Measurements from ENCODE around the gene SERINC5.

The SERINC5 gene

DNA sequence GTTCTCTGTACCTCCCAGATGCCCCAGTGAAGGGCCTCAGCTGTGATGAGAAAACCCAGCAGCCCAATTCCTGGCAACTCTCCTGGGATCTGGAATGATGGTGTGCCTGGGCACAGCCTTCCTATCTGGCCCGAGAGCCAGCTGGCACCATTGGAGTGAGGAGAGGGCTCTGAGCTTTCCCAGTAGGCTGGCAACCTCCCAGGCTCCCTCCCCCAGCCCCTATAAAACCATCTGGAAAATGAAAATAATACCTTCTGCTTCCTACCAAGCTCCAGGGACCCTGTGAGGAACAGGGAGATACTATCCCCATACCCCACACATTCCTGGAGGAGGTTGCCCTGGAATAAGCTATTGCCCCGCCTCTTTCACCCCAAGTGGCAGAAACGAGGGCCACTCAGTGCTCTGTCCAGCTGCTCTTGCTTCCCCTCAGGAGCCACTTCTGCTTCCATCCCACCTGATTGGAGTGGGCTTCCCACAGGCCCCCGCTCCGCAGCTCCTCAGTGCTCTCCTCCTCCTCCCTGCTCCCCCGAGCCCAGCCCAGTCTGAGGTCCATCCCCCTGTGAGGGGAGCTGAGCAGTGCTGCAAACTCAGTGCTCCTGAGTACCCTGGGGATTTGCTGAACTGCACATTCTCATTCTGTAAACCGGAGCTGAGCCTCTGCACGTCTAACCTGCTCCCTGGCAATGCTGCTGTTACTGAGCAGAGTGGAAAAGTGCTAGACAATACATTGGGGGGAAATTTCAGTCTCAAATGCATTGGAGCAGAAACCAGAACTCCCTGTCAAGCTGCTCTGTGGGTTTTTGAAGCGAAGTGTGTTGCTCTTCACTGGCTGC, 146.0 kb downstream of the SERINC5 start:
- H3K4me3 ChIP-seq (replicated peaks; ENCODE audit: low read depth, low read length), result no peak overlapping the region
- TF ChIP-seq, protein P1, sequence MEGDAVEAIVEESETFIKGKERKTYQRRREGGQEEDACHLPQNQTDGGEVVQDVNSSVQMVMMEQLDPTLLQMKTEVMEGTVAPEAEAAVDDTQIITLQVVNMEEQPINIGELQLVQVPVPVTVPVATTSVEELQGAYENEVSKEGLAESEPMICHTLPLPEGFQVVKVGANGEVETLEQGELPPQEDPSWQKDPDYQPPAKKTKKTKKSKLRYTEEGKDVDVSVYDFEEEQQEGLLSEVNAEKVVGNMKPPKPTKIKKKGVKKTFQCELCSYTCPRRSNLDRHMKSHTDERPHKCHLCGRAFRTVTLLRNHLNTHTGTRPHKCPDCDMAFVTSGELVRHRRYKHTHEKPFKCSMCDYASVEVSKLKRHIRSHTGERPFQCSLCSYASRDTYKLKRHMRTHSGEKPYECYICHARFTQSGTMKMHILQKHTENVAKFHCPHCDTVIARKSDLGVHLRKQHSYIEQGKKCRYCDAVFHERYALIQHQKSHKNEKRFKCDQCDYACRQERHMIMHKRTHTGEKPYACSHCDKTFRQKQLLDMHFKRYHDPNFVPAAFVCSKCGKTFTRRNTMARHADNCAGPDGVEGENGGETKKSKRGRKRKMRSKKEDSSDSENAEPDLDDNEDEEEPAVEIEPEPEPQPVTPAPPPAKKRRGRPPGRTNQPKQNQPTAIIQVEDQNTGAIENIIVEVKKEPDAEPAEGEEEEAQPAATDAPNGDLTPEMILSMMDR (IDR thresholded peaks at IDR 0.05; ENCODE audit: low read length, missing control alignments), result no peak
- DNase-seq (ENCODE audit: low read depth), result peak; percentile 6

DNA sequence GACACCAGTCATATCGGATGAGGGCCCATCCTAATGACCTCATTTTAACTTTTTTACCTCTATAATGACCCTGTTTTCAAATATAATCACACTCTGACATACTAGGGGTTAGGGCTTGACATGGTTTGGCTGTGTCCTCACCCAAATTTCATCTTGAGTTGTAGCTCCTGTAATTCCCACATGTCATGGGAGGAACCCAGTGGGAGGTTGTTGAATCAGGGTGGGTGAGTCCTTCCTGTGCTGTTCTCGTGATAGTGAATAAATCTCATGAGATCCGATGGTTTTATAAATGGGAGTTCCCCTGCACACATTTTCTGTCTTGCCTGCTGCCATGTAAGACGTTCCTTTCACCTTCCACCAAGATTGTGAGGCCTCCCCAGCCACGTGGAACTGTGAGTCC, 148.9 kb downstream of the SERINC5 start:
- H3K4me3 ChIP-seq (replicated peaks; ENCODE audit: low read depth, low read length), result no peak overlapping the region
- no peak for DNase-seq (ENCODE audit: low read depth)
- TF ChIP-seq, protein P1 (IDR thresholded peaks at IDR 0.05; ENCODE audit: low read length, missing control alignments), result no peak

DNA sequence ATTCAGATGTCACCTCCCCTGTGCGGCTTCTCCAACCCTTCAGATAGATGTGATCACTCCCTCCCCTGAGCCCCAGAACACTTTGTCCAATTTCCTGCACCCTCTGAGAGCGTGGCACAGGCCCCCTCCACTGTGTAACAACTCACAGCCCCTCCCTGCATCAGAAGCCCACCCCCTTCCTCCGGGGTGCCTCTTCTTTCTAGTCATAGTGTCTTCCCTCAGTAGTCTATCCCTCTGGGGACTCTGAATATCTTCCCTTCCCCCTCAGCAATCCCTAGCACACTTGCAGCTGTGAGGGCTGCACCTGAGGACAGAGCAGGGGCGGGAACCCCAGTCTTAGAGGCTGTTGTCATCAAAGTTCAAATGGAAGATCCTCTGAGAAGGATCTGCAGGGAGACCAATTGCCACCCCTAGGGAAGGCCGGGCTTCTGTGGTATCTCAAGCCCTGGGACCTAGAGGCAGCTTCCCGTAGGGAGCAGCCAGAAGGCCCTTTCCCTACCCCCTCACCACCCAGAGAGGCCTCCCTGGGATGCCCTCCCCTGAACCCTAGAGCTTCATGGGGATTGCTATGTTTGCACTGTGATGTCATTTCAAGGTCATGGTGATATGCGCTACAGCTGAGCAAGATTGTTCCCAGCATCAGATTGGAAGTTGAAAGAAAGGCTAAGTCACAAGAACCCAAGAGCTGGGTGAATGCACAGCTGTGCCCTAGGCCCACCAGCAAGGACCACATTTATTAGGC, 150.0 kb downstream of the SERINC5 start:
- H3K4me3 ChIP-seq (replicated peaks; ENCODE audit: low read depth, low read length), result no peak overlapping the region
- DNase-seq (ENCODE audit: low read depth), result no peak
- TF ChIP-seq, protein P1 (IDR thresholded peaks at IDR 0.05; ENCODE audit: low read length, missing control alignments), result no peak

DNA sequence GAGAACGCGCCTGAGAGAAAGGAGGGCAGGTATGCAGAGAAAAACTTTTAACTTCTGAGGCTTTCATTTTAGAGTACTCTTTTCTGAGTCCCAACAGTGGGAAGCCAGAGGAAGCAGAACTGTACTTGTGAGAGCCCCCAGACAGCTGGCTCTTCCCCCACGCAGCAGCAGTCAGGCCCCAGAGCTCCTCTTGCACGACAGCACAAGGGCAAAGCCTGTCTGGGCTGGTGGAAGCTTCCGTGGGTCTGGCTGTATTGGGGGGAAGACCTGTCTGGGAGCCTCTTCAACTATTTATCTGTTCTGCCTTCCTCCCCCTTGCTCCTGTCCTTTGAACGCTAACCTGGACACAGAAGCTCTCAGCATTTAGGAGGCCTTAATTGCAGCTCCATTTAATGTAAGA, 152.5 kb downstream of the SERINC5 start:
- no peak for DNase-seq (ENCODE audit: low read depth)
- H3K4me3 ChIP-seq (replicated peaks; ENCODE audit: low read depth, low read length), result no peak overlapping the region
- TF ChIP-seq, protein P1 (IDR thresholded peaks at IDR 0.05; ENCODE audit: low read length, missing control alignments), result no peak

DNA sequence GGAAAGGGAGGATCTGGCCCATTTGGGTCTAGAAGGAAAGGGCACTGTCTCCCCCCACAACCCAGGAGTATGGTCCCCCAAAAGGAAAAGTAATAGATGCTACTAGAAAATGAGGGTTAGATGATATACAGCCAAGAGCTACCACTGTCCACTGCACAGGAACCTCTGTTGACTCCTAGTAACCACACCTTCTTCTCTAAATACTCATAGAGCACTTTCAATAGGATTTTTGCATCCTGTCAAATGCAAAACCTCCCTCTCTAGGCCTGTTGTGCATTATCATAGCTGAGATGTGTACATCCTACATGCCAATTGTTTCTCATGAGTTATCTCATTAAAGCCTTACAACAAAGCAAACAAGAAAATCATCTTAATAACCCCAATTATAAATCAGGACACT, 153.9 kb downstream of the SERINC5 start:
- DNase-seq (ENCODE audit: low read depth), result no peak
- no peak overlapping the region for H3K4me3 ChIP-seq (replicated peaks; ENCODE audit: low read depth, low read length)
- TF ChIP-seq, protein P1 (IDR thresholded peaks at IDR 0.05; ENCODE audit: low read length, missing control alignments), result no peak

DNA sequence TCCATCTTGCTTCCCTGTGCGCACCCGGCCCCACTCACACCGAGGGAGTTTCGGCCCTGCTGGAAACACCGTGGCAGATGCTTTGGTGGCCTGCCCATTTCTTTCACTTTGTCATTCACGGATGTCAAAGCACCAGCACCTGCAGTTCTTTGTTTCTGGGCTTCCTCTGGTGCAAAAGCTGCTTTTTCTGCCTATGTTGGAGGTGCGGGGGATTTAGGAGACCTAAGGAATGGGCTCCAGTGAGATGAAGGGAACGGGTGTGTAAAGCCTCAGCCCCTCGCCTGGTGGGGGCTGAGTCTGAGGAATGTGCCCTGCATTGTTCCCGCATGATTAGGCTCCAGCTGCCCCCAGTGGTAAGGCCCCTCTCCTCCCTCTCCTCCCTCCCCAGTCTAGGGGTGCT, 158.4 kb downstream of the SERINC5 start:
- H3K4me3 ChIP-seq (replicated peaks; ENCODE audit: low read depth, low read length), result no peak overlapping the region
- TF ChIP-seq, protein P1 (IDR thresholded peaks at IDR 0.05; ENCODE audit: low read length, missing control alignments), result no peak
- DNase-seq (ENCODE audit: low read depth), result no peak
